ENCODE measurements around the gene KCNJ16.

The KCNJ16 gene

GRCh38 chr17:70184207-70184606 is 109.2 kb downstream of the KCNJ16 start:
- DNase-seq (ENCODE audit: low read depth): no peak
- no peak for TF ChIP-seq CTCF (IDR thresholded peaks at IDR 0.05; ENCODE audit: low read depth, low read length, missing control alignments)
- no peak overlapping the region for H3K4me3 ChIP-seq (ENCODE audit: low read depth, low read length)
- in situ Hi-C loops (cut with HindIII; ENCODE audit: low sequenced_read_pairs): no loop called here

GRCh38 chr17:70184770-70185169 is 109.7 kb downstream of the KCNJ16 start:
- no peak overlapping the region for H3K4me3 ChIP-seq (ENCODE audit: low read depth, low read length)
- in situ Hi-C loops (cut with HindIII; ENCODE audit: low sequenced_read_pairs): no loop called here
- TF ChIP-seq CTCF (IDR thresholded peaks at IDR 0.05; ENCODE audit: low read depth, low read length, missing control alignments): no peak
- no peak for DNase-seq (ENCODE audit: low read depth)

Data from astrocyte of the cerebellum (primary cell).